Measurements from ENCODE around the gene ONECUT3.

DNA sequence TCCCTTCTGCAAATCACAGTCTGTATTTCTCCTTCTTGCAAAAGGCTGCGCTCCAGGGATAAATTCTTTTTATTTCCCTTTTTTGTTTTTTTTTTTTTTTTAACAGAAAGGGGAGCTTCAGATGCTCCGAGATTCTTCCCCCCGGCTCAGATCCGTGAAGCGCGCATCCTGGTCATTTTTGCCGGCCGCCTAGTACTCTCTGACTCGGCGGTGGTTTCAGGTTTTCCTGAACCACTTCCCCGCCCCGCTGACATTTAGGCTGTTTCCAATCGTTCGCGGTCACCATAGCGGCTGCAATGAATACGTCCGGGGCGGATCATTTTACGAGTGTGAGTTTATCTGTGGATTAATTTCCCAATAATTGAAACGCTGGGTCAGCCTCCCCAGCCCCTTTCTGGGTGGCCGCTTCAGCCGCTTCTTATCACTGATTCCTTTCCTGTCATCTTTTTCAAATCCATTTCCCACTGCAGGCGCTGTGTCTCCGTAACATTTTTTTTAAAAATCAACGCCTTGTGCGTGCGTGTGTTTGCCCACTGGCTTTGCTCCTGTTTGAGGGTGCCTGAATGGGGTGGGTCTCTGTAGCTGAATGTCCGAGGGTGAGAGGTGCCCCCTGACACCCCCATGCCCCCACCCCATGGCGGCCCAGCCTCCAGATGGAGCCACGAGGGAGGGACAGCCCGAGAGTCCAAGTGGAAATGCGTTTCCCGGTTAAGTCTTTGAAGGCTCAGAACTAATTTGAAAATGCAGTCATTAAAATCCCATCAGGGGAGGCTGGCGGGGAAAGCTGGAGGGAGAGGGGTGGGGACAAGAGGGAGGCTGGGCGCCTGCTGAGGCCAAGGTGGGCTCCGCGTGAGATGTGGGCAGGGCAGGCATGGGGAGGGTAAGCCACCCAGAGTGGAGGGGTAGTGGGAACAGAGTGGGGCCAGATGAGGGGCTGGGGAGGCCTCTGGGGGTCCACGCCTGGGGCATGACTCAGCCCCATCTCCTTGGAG, 10.6 kb downstream of the ONECUT3 start:
- TF ChIP-seq POLR2A (IDR thresholded peaks at IDR 0.05) (no peak), CTCF (IDR thresholded peaks at IDR 0.05) (no peak)
